Measurements from ENCODE around the gene TBCD. TPM values are rescaled to one million over a fixed set of nuclear protein-coding genes. Genes with fewer than 3 reads are reported as not detected.

The TBCD gene
- total RNA-seq, 1 donor from 2014 or later = 55.5 TPM

DNA sequence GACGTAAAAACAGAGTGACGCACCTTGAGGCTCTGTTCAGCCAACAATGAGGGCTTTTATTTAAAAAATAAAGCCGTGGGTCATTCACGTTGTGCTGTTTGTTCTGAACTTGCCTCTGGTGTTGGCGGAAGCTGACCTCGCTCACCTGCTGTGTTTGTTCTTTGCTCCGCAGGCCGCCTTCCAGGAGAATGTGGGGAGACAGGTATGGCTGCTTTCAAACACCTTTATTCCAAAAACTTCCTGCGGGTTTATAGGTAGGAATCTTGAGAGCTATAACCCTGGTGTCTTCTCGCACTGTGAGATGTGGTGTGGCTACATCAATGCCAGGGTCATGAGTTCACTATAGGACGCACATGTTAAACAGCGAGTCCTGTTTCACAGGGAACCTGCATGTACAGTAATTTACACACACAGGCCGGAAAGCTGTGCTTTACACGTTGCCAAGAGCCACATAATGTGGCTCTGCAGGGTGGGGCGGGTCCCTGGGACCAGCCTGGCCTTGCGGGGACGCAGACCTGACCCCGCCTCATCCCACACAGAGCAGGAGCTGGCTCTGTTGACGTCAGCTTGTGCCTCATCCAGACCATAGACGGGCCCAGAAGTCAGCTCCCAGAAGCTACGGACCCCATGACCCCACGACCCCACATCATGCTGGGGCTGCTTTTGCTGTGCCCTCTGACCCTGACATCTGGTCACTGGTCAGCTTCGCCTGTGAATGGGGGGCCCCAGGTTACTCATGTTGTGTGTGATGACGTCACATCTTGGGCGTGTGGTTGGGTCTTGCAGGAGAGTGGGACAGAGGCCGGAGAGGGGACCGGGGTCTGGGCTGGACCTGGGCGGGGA, 137.9 kb downstream of the TBCD start:
- ATAC-seq = peak; percentile 82

GRCh38 chr17:82890339-82890730, 138.5 kb downstream of the TBCD start:
- ATAC-seq = no peak

DNA sequence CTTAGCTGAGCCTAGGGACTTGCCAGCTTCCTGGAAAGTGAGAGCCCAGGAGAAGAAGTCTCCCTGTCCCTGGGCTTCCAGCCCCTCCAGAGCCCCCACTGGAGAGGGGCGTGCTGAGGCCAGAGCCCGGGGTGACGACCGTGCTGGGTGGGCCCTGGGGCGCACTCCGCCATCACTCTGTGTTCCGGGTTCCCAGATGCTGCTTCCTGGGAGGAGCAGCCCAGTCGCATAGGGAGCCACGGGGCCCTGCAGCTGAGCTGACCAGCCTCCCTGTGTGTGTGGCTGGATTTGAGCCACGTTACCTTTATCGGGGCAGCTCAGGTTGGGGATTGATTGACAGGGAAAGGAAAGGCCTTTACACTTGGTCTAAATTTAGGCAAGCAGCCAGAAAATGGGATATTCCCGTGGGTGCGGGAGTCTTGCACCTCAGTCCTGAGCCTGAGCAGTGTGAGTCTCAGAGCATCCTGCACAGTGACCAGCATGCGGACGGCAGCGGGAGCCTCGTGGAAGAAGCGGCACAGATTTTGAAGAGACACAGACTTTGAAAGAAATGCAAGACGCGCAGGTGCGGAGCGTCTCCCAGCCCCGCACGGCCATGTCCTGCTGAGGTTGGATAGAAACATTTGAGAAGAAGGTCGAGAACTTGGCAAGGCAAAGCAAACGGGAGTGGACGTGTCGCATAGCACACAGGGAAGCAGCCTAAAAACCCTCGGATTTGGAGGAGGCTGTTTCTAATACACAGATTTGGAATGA, 139.2 kb downstream of the TBCD start:
- ATAC-seq = no peak

- ATAC-seq = no peak
These were observed 140.0 kb downstream of the TBCD start for GRCh38 chr17:82891911-82892310.

GRCh38 chr17:82892899-82893565, 141.2 kb downstream of the TBCD start:
- ATAC-seq = no peak

- ATAC-seq = no peak
These were observed 141.9 kb downstream of the TBCD start for GRCh38 chr17:82893779-82894178.

GRCh38 chr17:82894389-82894788, 142.5 kb downstream of the TBCD start:
- ATAC-seq = no peak

GRCh38 chr17:82895087-82895486, 143.2 kb downstream of the TBCD start:
- no peak for ATAC-seq

DNA sequence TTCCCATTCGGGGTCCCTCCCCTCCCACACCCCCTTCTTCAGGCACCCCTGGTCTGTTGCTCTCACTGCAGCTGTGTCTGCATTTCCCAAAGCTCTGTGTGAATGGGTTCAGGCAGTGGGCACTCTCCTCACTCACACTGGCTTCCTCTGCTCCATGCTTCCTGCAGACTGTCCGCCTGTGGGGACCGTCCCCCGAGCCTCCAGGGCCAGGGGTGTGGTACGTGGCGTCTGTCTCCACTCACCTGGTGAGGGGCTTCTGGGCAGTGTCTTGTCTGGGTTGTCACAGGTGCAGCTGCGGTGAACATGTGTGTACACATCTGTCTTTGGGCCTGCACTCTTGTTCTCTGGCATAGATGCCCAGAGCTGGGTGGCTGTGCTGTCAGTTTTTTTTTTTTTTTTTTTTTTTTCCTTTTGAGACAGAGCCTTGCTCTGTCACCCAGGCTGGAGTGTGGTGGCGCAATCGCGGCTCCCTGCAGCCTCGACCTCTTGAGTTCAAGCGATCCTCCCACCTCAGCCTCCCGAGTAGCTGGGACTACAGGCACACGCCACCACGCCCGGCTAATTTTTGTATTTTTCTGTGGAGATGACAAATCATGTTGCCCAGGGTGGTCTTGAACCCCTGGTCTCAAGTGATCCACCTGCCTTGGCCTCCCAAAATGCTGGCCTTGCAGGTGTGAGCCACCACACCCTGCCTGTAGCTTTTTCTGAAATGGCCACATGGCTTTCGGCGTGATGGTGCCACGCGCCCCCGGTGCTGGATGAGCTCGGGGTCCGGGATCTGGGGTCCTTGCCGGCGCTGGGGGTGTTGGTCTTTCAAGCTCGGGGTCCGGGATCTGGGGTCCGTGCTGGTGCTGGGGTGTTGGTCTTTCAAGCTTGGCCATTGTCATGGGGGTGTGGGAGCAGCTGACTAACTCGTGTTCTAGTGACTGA, 144.5 kb downstream of the TBCD start:
- ATAC-seq = no peak

- no peak for ATAC-seq
These were observed 145.8 kb downstream of the TBCD start for GRCh38 chr17:82897514-82898249.

GRCh38 chr17:82898976-82899514, 147.2 kb downstream of the TBCD start:
- ATAC-seq = no peak

DNA sequence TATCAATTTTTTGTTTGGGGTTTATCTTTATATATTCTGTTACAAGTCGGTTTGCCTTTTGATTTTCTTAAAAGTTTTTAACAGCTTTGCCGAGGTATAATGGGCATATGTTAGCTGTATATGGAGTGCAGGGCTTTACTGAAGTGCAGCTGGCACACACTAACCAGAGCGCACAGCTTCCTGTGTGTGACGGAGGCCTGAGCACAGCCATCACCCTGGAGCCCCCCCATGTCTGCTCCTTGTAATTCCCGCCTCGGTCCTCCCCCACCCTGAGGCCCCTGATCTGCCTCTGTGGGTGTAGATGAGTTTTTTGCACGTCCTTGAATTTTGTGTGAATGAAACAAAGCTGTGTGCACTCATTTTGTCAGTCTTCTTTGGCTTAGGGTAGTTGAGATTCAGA, 148.1 kb downstream of the TBCD start:
- ATAC-seq = no peak

- ATAC-seq = no peak
These were observed 148.9 kb downstream of the TBCD start for GRCh38 chr17:82900741-82901140.

DNA sequence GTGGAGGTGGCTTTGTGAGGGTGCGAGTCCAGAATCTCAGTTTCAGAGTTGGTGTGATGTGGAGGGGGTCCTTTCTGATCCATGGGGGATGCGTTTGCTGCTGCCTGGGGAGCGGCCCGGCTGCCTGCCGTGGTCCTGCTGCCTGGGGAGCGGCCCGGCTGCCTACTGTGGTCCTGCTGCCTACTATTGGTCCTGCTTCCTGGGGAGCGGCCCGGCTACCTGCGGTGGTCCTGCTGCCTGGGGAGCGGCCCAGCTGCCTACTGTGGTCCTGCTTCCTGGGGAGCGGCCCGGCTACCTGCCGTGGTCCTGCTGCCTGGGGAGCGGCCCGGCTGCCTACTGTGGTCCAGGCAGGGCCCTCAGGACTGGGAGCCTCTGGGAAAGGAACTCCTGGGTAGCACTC, 149.5 kb downstream of the TBCD start:
- no peak for ATAC-seq

DNA sequence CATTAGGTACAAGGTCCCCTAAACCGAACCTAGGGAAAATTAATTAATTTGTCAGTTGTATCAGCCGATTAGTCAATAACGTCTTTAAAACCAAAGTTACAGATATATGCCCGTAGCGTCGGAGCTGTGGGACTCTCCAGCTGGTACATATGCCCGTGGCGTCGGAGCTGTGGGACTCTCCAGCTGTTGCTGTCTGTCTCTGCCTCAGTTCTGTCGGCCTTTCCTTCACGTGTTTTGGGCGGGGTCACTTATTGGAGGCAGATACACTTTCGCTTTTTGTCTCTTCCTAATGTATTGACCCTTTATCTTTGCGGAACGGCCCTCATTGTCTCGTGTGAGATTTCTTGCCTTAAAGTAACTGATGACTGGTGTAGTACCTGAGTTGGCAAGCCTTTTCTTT, 150.0 kb downstream of the TBCD start:
- ATAC-seq = no peak

DNA sequence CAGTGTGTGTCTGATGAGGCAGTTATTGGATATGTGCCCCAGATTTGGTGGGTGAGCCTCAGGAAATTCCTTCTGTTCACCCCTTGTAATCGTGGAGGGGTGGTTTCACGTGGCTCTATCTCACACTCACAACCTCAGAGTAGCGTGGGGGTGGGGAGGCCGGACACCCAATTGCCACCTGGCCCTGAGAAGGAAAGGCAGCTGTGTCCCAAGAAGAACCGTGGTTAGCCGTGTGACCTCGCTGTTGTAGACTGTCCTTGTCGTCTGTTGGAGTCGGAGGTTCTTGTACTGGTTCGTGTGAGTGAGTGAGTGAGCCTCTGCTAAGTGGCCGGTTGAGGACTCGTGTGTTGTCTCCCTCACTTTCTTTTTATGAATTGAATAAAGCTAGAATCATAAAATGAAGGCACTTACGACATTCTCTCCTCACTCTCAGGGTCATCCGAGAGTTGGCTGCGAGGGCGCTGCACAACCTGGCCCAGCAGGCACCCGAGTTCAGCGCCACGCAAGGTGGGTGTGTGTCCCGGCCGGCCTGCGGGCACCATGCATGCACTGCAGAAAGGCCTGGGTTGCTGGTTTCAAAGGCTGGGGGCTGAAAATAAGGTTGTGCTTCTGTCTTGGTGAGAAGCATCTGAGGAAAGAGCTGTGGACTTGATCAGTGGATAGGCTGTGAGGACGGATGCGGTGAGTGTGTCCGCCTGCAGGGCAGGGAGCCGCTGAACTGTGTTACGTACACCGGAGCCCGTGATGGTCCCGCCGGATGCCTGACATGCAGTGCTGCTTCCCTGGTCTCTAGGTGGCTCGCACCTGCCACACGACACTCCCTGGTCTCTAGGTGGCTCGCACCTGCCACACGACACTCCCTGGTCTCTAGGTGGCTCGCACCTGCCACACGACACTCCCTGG, 151.4 kb downstream of the TBCD start:
- no peak for ATAC-seq

DNA sequence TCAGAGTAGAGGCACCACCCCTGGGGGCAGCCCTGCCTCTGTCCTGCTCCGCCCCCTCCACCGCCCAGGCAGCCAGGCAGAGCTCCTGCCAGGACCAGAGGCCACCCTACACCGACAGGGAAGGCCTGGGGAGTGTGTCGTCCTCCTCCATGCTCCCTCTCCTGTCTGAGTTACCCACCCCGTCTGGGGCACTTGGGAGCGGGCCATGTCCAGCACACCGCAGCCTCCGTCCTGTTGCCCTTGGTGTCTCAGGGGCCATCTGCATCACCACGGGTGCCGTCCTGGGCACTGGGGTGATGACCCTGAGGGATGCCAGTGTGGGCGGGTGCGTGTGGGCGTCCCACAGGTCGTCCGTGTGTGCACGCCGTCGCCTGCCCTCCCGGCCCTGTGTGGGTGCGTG, 153.3 kb downstream of the TBCD start:
- ATAC-seq = no peak

GRCh38 chr17:82907797-82908542, 156.1 kb downstream of the TBCD start:
- ATAC-seq = no peak

DNA sequence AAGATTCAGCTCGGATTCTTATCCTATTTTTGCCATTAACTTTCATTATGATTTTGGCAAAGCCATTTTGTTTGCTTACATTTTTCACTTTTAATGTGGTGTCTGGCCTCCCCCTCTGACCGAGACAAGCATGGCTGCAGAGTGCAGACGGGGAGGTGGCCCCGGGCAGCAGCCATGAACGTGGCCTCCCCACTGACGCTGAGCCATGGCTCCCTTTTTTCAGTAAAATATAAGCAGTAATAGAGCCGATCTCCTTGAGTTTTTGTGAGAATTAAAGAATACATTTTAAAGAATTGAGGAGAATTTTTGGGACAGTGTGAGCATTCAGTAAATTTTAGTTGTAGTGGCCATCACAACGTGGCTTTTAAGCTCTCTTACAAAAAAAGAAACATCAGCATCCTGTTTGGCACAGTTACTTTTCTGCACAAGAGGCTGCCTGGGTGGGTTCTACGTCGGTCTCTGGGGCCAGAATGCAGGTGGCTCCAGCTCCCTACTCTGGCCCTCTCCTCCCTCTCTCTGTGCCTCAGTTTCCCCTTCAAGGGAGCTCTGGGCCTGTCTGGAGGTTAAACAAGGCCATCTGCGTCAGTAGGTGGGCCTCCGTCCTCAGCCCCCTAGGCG, 156.8 kb downstream of the TBCD start:
- ATAC-seq = no peak

Measured in esophagus mucosa (tissue), 1 donor.